G401.6 (cell line): ENCODE data around the gene CAMTA1.

Experiments used
- FAIRE-seq: peaks from 2 replicates; lab custom pipeline; 2012; peaks lifted over from hg19 to GRCh38; lab: Jason Lieb, UNC

CAMTA1 gene

DNA sequence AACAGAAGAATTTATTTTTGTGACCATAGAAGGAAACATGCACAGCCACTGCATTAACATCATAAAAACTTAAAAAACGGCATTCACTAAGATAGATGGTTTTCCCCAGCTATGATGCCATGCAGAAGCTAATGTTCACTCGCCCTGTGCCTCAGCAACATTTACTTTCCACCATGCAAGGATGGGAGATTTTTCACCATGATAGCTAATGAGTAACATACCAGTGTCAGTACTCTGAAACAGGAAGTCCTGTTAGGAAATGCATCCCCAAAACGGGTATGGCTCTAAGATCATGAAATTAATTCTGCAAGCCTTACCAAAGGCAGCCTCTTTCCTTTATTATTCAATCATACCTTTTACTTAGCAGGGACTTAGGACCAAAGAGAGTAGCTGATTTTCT is 968.4 kb downstream of the CAMTA1 start:
- no peak for FAIRE-seq

DNA sequence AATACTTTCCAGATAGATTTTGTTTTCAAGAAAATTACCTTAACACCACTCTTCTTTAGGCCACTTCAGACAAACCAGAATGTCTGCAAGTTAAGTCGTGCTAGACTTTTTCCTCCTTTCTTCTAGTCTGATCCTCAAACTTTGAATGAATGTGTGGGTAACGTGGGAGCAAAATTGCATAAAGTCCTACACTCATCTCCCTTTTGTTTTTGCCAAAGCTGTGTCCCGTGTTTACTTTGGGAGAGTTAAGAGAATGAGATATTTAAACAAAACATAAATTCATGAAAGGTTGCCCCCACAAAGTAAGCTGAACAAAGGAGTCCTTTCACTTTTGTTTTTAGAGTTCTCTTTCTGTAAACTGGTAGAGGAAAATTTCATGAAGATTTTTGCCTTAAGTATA is 969.0 kb downstream of the CAMTA1 start:
- no peak for FAIRE-seq

DNA sequence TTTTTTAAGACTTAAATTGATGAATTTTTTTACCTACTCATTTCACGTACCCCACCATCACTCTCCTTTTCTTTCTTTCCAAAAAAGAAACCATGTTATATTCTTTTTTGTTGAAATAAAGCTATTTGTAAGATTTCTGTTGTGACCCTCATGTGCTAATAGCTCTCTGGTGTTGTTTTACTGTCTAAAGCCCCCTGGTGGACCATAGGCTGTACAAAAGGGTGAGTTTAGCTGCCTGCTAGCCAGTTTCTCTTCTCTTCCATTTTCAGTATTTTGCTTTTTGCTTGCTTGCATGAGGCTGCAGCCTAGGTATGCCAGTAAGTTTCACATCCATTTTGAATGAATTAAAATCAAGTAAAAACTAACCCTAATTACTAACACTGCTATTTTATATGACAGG is 970.2 kb downstream of the CAMTA1 start:
- FAIRE-seq, result peak; percentile 48

DNA sequence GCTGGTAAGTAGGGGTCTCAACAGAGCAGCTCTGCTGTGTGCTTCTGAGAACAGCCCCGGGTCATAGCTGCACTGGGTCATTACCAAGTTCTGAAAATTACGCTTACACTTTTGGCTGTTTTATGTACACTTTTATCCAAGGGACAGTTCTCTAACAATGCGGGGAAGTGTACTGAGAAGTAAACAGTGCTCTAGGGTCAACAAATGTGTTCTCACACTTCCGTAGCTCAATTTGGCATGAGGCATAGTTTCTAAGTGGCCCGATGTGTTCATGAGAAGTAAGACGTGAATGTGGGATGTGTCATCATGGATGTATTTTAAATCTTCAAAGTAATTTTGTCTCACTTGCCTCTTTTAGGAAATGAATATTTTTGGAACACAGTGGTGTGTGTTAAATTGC is 975.0 kb downstream of the CAMTA1 start:
- FAIRE-seq, result no peak

GRCh38 chr1:7761103-7761502 is 975.8 kb downstream of the CAMTA1 start:
- FAIRE-seq, result no peak

- no peak for FAIRE-seq
These were observed 981.9 kb downstream of the CAMTA1 start for GRCh38 chr1:7767176-7767575.

- no peak for FAIRE-seq
These were observed 983.3 kb downstream of the CAMTA1 start for GRCh38 chr1:7768583-7768982.

- no peak for FAIRE-seq
These were observed 984.6 kb downstream of the CAMTA1 start for GRCh38 chr1:7769673-7770412.

- no peak for FAIRE-seq
These were observed 985.4 kb downstream of the CAMTA1 start for GRCh38 chr1:7770669-7770996.

GRCh38 chr1:7770997-7771822 is 986.0 kb downstream of the CAMTA1 start, which contains the start of gene VAMP3:
Gene VAMP3, plus strand, starts transcription at chr1:7771296. Its CDS starts 88 bp downstream, at chr1:7771384.
- FAIRE-seq, result no peak

DNA sequence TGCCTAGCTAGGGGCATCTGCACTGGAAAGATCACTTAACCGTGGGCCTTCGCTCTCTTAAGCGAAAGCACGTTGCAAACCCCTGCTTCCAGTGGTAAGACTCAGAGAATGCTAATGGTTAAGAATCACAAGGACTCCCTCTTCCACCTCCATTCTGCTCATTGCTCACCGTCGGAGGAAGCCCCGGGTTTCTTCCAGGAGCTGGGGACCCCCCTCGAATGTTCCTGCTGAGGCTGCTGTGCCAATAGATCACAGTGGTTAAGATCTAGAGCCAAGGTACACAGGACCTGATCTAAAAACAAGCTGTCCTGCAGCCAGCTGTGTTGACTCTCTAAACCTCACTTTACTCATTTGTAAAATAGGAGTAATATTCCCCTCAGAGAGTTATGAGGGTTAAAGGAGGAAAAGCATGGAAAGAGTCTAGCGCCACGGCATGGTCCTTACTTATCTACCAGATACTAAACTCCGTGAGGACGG is 986.6 kb downstream of the CAMTA1 start:
- FAIRE-seq, result no peak

DNA sequence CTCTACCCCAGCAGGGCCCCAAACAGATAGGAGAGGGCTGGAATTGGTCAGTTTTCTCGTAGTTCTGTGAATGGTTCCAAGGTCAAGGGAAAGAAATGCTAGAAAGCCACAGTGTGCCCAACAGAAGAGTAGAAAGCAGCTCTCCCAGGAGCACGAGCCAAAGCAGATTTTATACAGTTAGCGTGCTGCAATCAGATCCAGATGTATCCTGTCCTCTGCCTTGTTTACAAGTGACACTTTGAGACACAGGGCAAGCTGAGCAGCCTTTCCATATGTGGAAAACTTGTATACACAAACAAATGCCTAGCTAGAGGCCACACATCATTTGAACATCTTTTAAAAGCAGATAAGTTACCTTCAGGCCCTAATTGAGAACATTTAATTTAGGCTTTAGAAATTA is 992.3 kb downstream of the CAMTA1 start:
- no peak for FAIRE-seq

DNA sequence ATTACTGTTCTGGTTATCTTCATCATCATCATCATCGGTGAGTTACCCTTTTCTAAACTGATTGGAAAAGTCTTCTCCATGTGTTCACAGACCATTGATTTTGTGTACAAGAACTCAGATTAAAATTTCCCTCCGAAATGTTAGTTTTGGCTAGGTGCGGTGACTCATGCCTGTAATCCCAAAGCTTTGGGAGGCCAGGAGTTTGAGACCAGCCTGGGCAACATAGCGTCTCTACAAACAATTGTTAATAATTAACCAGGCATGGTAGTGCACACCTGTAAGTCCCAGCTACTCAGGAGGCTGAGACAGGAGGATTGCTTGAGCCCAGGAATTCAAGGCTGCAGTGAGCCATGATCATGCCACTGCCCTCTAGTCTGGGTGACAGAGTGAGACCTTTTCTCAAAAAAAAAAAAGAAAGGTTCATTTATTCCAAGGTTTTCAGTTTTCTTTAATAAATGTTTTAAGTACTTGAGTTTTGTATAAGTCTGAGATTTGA is 992.9 kb downstream of the CAMTA1 start:
- FAIRE-seq, result no peak

DNA sequence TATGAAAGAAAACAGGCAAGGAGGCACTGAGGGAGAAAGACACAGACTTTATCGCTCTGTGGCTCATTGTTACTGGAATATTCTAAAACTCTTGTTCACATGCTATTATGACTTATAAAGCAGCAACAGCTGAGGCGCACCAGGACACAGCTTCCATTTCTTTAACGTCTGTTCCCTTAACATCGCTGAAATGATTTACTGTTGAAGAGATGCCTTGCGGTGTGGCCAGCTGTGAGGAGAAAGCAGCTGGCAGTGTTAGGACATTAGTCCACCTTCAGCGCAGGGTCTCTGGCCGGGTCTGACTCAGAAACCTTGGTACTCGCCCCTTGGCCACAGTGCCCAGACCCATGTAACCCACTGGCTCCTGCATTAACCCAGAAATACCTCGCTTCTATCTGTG is 995.7 kb downstream of the CAMTA1 start:
- no peak for FAIRE-seq

DNA sequence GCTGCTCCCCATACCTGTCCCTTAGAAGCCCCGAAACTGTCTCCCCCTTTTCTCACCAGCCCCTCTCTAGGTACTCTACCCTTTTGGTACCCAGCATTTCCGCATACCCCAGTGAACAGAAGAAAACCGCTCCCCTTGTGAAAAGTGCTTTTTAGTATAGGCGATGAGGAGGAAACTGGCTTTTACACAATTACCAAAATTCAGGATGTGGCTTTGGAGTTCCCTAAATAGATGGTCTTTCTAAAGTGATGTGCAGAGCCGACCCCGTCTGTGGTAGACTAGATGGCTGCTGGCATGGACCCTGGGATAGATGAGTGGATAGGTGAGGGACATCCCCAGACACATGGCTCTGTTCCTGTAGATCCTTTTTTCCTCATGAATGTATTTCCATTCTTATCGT is 996.2 kb downstream of the CAMTA1 start:
- no peak for FAIRE-seq

- FAIRE-seq, result no peak
These were observed 996.8 kb downstream of the CAMTA1 start for GRCh38 chr1:7781923-7782495.

GRCh38 chr1:7783178-7783711 is 998.0 kb downstream of the CAMTA1 start:
- FAIRE-seq, result no peak

- FAIRE-seq, result no peak
These were observed 998.7 kb downstream of the CAMTA1 start, which contains the start of gene PER3 for GRCh38 chr1:7783826-7784491. Gene PER3, plus strand, starts transcription at chr1:7784291. Its CDS starts 587 bp downstream, at chr1:7784878.

DNA sequence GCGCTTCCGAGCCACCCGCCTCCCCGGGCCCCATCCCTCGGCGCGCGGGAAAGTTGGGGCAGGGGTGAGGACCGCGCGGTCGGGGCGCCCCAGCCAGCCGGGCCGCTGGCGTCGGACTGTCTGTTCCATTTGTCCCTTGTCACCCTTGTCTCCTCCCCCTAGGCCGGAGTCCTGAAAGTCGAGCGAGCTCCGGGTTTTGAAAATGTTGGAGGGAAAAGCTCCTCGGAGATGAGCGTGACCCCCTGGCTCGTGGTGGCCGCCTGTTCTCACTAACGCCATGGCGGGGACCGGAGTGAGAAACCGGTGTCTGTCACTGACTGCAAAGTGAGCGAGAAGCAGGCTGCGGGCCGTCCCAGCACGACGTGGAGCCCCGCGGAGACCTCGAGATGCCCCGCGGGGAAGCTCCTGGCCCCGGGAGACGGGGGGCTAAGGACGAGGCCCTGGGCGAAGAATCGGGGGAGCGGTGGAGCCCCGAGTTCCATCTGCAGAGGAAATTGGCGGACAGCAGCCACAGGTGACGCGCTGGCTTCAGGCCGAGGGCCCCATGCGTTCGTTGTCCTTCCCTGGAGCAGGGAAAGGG is 999.3 kb downstream of the CAMTA1 start:
- no peak for FAIRE-seq

DNA sequence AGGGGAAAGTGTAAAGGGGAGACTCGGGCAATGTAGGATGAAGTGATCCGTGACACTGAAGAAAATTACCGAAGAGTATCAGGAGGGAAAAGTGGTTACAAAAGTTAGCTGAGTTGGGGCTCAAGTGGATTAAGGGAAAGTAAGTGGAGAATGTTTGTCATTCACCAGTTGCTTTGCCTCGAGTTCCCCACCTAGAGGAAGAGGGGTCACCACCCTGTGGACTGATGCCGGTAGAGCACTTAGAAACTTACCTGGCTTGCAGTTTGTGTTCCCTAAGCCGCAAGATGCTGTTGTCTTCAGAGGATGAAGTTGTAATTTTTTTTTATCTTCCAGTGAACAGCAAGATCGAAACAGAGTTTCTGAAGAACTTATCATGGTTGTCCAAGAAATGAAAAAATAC is 999.9 kb downstream of the CAMTA1 start:
- FAIRE-seq, result no peak

DNA sequence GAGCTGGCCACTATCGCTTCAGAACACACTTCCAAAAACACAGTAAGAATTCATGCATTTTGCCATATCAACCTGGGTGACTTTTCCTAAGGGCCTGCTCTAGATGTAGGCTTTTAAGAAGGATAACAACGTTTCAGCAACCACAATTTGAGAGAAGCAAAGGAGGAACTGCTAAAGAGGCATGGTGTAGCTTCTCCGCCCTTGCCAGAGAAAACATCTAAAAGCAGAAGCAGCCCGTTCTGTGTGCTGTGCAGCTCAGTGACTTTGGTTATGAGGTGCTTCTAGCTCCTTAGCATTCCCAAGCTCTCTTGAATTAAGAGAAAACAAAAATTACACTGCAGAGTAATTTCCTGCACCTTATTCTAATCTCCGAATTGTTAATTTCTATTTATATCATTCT is 1001.5 kb downstream of the CAMTA1 start:
- no peak for FAIRE-seq

DNA sequence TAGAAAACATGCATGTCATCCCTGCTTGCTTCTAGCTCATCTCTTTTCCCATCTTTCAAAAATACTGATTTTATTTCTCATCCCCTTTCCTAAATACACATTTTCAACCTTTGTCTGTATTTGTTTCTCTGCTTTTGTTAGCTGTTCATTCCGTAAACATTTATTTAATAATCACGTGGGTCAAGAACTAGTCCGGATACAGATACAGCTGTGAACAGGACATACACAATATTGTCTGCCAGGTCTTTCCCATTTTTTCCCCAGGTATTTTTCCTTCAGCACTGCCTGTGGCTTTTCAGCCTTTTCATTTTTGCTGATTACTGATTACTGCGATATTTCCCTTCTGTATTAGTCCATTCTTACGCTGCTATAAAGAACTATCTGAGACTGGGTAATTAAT is 1004.6 kb downstream of the CAMTA1 start:
- no peak for FAIRE-seq
